OCI-LY1 (cell line): Measurements from ENCODE around the gene PTPRD.

Source experiments
- H2AFZ ChIP-seq: fragments of 200-600 bp; sonication (generic), shearing (Covaris generic); 2 replicates; pipeline ENCODE4 v1.6.0; 2014; ENCODE audit warnings: antibody characterized with exemption, mild to moderate bottlenecking, low read length
- H3F3A ChIP-seq: fragments of 200-600 bp; sonication (generic), shearing (Covaris generic); 2 replicates; pipeline ENCODE4 v1.6.0; 2014; ENCODE audit warnings: mild to moderate bottlenecking, antibody characterized with exemption, low read length, moderate library complexity; ENCODE audit not compliant: insufficient read depth
- H3K27ac ChIP-seq: fragments of 200-600 bp; sonication (generic); 2 replicates; pipeline ENCODE4 v1.5.1; 2014; ENCODE audit warnings: low read length, mixed run types, mild to moderate bottlenecking, low read depth; ENCODE audit not compliant: poor library complexity, severe bottlenecking
- H3K27me3 ChIP-seq: fragments of 200-600 bp; sonication (generic); 2 replicates; pipeline ENCODE4 v1.6.0; 2014; ENCODE audit warnings: antibody characterized with exemption, mild to moderate bottlenecking, low read length, moderate library complexity; ENCODE audit not compliant: insufficient read depth
- H3K36me3 ChIP-seq: fragments of 200-600 bp; sonication (generic); 2 replicates; pipeline ENCODE4 v1.6.1; 2014; ENCODE audit warnings: mild to moderate bottlenecking, antibody characterized with exemption, low read length, moderate library complexity, mixed read lengths; ENCODE audit not compliant: insufficient read depth
- H3K4me1 ChIP-seq: fragments of 200-600 bp; sonication (generic); 2 replicates; pipeline ENCODE4 v1.5.1; 2014; ENCODE audit warnings: mild to moderate bottlenecking, low read length, moderate library complexity; ENCODE audit not compliant: insufficient read depth, severe bottlenecking
- H3K4me2 ChIP-seq: fragments of 200-600 bp; sonication (generic), shearing (Covaris generic); 2 replicates; pipeline ENCODE4 v1.6.1; 2014; ENCODE audit warnings: low read length
- H3K4me3 ChIP-seq: fragments of 200-600 bp; sonication (generic); 2 replicates; pipeline ENCODE4 v1.5.1; 2014; ENCODE audit warnings: low read length, low read depth, mild to moderate bottlenecking, mixed read lengths; ENCODE audit not compliant: poor library complexity, severe bottlenecking
- H3K79me2 ChIP-seq: fragments of 200-600 bp; shearing (Covaris generic); 2 replicates; pipeline ENCODE4 v1.6.1; 2016; ENCODE audit warnings: mixed run types, low read length, mixed read lengths; ENCODE audit not compliant: insufficient read depth
- H3K9ac ChIP-seq: fragments of 200-600 bp; sonication (generic), shearing (Covaris generic); 2 replicates; pipeline ENCODE4 v1.6.1; 2014; ENCODE audit warnings: mild to moderate bottlenecking, low read length, mixed read lengths
- H3K9me2 ChIP-seq: fragments of 200-600 bp; sonication (generic), shearing (Covaris generic); 2 replicates; pipeline ENCODE4 v1.6.1; 2014; ENCODE audit warnings: low read depth, mild to moderate bottlenecking, low read length, mixed read lengths
- H3K9me3 ChIP-seq: fragments of 200-600 bp; shearing (Covaris generic); 2 replicates; pipeline ENCODE4 v1.6.1; 2014; ENCODE audit warnings: low read length, mixed read lengths
- H4K20me1 ChIP-seq: fragments of 200-600 bp; sonication (generic), shearing (Covaris generic); 2 replicates; pipeline ENCODE4 v1.6.0; 2016; ENCODE audit warnings: mild to moderate bottlenecking, low read length; ENCODE audit not compliant: insufficient read depth
- EZH2 ChIP-seq: fragments of 200-600 bp; sonication (generic), shearing (Covaris generic); IDR thresholded peaks from 2 replicates; pipeline ENCODE4 v1.8.0; 2017; ENCODE audit warnings: borderline replicate concordance, mixed run types, mild to moderate bottlenecking, antibody characterized with exemption, low read length, moderate library complexity, mixed read lengths
- TF ChIP-seq, protein P1 (sequence below): fragments of 200-600 bp; sonication (generic), shearing (Covaris generic); IDR thresholded peaks from 2 replicates; pipeline ENCODE4 v1.5.1; 2017; ENCODE audit warnings: mild to moderate bottlenecking, antibody characterized with exemption, low read length, moderate library complexity, mixed read lengths

Gene PTPRD

DNA sequence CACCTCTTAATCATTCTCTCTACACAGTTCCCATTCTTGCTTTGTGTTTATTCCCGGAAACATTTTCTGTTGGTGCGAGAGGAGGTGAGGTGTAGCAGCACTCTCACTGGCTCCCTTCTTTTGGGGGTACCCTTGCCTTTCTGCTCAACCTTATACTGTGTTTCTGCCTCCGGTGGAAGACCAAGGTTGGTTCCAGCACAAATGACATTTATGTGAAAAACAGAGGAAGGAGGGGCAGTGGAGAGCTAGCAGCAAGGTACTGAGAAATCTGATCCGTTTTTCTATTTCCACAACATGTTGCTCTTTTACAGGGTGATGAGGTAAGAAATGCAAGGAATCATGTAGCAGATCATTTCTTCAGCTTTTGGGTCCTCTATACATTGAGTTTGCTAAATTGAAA, 2165.2 kb downstream of the PTPRD start:
- no peak overlapping the region for H3K27ac ChIP-seq
- no peaks in the 10 kb centered on the region for H3K79me2 ChIP-seq
- no peak overlapping the region for H3K9ac ChIP-seq
- H3K9me3 ChIP-seq, result no peaks in the 10 kb centered on the region
- no peaks in the 10 kb centered on the region for H3K27me3 ChIP-seq
- no peaks in the 10 kb centered on the region for H3F3A ChIP-seq
- TF ChIP-seq EZH2, result no peak
- TF ChIP-seq, protein P1, sequence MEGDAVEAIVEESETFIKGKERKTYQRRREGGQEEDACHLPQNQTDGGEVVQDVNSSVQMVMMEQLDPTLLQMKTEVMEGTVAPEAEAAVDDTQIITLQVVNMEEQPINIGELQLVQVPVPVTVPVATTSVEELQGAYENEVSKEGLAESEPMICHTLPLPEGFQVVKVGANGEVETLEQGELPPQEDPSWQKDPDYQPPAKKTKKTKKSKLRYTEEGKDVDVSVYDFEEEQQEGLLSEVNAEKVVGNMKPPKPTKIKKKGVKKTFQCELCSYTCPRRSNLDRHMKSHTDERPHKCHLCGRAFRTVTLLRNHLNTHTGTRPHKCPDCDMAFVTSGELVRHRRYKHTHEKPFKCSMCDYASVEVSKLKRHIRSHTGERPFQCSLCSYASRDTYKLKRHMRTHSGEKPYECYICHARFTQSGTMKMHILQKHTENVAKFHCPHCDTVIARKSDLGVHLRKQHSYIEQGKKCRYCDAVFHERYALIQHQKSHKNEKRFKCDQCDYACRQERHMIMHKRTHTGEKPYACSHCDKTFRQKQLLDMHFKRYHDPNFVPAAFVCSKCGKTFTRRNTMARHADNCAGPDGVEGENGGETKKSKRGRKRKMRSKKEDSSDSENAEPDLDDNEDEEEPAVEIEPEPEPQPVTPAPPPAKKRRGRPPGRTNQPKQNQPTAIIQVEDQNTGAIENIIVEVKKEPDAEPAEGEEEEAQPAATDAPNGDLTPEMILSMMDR, result no peak
- no peak overlapping the region for H3K4me2 ChIP-seq
- H3K4me1 ChIP-seq, result no peaks in the 10 kb centered on the region
- no peak overlapping the region for H3K4me3 ChIP-seq
- H3K9me2 ChIP-seq, result no peaks in the 10 kb centered on the region
- H3K36me3 ChIP-seq, result no peaks in the 10 kb centered on the region
- H4K20me1 ChIP-seq, result no peaks in the 10 kb centered on the region
- H2AFZ ChIP-seq, result no peak overlapping the region

GRCh38 chr9:8437876-8438275, 2174.9 kb downstream of the PTPRD start:
- Histone ChIP-seq H3K4me1 (no peaks in the 10 kb centered on the region), H3K27ac (no peak overlapping the region), H3K4me2 (no peak overlapping the region), H3K27me3 (no peaks in the 10 kb centered on the region), H3K4me3 (no peak overlapping the region), H3F3A (no peaks in the 10 kb centered on the region), H3K36me3 (no peaks in the 10 kb centered on the region), H2AFZ (no peak overlapping the region), H3K9me2 (no peaks in the 10 kb centered on the region), H3K79me2 (no peaks in the 10 kb centered on the region), H3K9ac (no peak overlapping the region), H4K20me1 (no peaks in the 10 kb centered on the region), H3K9me3 (no peaks in the 10 kb centered on the region)
- TF ChIP-seq EZH2, result no peak
- TF ChIP-seq, protein P1, result no peak

DNA sequence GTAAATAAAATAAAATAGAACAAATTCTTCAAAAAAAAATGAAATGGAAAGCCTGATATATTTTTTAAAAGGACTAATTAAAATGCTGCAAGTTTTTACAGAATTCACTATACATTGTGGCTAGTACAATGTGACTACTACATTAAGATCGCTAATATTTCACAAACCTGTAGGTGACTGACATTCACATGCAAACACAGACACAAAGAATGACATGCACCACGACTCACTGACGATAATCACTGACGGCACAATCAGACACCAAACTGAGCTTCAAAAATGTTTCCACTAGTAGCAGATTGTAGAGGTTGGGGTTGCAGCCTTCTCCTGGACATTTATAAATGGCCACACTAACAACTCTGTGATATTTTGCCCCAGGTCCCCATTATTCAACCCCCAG, 2175.5 kb downstream of the PTPRD start:
- Histone ChIP-seq H3K4me3 (no peak overlapping the region), H4K20me1 (no peaks in the 10 kb centered on the region), H3K9me2 (no peaks in the 10 kb centered on the region), H3K36me3 (no peaks in the 10 kb centered on the region), H3K9me3 (no peaks in the 10 kb centered on the region), H3K79me2 (no peaks in the 10 kb centered on the region), H3K4me2 (no peak overlapping the region), H3K9ac (no peak overlapping the region), H3K27me3 (no peaks in the 10 kb centered on the region), H3K27ac (no peak overlapping the region), H2AFZ (no peak overlapping the region), H3K4me1 (no peaks in the 10 kb centered on the region), H3F3A (no peaks in the 10 kb centered on the region)
- no peak for TF ChIP-seq EZH2
- TF ChIP-seq, protein P1, result no peak
